AG09319 (cell line): ENCODE data around the gene PI16.

Source experiments
- DNase-seq: peaks from one replicate; pipeline ENCODE4 v3.0.0-alpha.2; 2010; ENCODE audit warnings: low read depth; ENCODE audit errors: extremely low read depth
- CTCF ChIP-seq: IDR thresholded peaks from 2 replicates; pipeline ENCODE4 v1.5.1; 2011; ENCODE audit warnings: low read depth, mild to moderate bottlenecking, inconsistent platforms, low read length, moderate library complexity

The PI16 gene

DNA sequence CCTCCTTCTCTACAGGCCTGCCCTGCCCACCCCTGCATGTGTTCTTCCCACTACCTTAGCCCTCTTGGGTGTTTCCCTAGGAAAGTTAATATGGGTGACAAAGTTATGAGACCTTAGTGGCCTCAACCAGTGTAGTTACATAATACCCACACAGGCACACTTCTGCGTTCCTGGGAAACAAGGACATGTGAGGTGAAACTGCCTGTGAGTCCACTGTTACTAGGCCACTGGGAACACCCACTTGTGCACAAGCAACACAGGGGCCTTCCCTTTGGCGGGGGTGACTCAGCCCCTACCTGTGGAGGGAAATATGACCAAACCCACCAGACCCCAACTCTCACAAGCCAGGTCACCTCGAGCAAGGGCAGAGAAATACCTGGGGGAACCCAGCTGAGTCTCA lies 12.8 kb downstream of the PI16 start:
- DNase-seq = no peak
- TF ChIP-seq CTCF = no peak

DNA sequence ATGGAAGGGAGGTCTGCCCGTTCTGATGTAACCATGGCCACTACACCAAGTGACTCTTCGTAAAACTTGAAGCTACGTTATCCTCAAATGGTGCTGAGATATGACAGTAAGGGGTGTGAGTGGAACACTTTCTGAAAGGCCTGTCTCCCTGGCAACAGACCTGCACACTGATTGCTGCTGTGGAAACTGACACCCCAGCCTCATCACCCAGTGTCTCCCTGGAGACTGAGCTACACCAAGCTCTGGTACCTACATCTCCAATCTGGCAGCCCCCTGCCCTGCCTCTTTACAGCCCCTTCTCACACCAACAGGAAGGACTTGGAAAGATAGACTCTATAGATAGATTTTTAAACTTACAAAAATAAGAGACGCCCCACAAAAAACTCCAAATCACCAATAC lies 13.2 kb downstream of the PI16 start:
- TF ChIP-seq CTCF = no peak
- DNase-seq = no peak

DNA sequence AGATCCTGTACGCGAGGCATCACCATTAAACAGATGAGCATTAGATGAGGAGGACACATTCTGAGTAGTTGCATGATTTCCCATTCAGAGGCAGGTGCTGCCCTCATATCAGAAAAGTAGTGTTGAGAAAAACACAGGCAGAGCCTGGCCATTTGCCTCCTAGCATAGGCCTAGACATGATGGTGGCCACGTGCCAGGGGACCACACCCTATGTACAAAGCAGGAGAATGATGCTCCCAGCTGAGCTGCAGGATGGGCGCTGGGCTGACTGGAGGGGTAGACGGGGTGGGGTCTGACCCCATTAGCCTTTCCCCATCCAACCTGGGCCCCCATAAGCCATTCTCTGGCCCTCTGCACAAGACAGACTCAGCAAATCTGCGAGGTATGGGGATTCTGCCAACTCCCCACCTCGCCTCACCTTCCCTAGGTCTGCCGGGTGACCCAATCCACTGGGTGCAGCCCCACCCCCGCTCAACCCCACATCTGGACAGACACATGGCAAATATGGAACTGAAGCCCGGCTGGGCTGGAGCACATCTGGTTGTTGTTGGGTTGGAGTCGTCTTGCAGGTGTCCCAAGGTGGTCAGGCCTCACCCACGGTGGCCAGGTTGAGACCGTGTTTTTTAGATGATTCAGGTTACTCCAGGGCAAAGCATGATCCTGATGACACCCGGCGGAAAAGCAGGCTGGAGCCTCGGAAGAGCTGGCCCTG lies 13.9 kb downstream of the PI16 start:
- no peak for DNase-seq
- no peak for TF ChIP-seq CTCF

DNA sequence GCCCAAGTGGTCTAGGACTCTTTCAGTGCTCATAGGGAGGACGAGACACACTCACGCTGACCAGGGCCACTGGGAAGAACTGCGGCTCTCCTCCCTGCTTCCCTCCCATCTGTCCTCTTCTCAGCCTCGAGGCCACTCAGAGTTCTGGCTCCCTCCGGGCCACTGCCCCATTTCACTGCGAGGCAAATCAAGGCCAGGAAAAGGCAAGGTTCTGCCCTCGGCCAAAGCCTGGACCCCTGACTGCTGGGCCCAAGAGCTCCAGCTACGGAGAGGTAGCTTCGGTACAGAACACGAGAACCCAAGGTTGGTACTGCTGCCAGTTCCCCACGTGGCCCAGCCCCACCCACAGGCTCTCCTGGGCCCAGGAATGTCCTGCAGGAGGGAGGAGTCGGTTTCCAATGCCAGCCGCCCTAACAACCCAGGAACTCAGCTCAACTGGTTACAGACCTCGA lies 14.7 kb downstream of the PI16 start:
- TF ChIP-seq CTCF = no peak
- DNase-seq = no peak

GRCh38 chr6:36969988-36970891 lies 15.7 kb downstream of the PI16 start:
- no peak for TF ChIP-seq CTCF

DNA sequence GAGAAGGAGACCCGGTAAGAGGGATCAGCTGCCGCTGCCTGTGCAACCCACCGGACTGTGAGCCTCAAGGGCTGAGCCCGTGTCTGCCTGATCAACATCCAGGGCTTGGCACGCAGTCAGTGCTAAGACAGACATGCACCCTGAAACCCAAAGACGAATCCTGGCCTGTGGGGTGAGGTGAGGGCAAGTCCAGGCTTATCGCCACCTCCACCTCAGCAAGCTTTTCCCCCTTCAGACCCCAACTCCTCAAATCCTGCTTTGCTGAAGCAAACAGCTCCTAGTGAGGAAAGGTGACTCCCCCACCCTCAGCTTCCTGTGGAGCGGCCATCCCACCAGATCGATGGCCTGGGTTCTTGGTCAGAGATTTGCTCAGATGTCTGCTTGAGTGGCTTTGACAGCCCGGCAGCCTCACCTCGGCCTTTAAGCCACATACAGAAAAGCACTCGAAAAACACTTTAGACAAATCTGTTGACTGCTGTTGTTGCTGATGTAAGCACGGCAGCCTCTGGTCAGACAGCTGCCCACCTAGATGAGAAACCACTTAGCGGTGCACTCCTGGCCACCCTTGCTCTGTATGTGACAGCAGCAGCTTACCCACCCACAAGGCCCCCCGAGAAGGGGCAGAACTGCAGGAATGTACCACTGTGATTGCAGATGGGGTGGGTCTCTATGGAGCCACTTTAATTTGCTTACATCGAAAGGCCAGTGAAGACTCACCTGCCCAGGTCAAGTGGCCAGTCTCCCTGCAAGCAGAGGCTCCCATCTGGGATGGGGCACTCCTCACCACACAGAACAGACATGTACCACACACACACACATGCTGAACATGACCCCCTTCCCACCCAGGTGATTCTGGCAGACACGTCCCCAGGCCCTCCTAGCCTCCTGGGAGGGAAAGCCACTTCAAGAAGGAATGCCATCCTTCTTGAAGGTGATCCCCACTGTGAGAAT lies 16.6 kb downstream of the PI16 start:
- TF ChIP-seq CTCF = no peak
- DNase-seq = no peak

More at GRCh38 chr6:36969988-36970891, 15.7 kb downstream of the PI16 start:
- DNase-seq = no peak
